BLaER1 (cell line): ENCODE results near the gene SOHLH1.

Experiments used
- H3K27ac ChIP-seq: shearing (Covaris generic); formaldehyde crosslinking; 2 replicates; pipeline ENCODE4 v1.8.1; 2022
- H3K27me3 ChIP-seq: shearing (Covaris generic); formaldehyde crosslinking; 2 replicates; pipeline ENCODE4 v1.8.1; 2022
- H3K36me3 ChIP-seq: shearing (Covaris generic); formaldehyde crosslinking; 2 replicates; pipeline ENCODE4 v1.8.1; 2022
- H3K4me1 ChIP-seq: shearing (Covaris generic); formaldehyde crosslinking; 2 replicates; pipeline ENCODE4 v1.8.1; 2022
- H3K4me2 ChIP-seq: shearing (Covaris generic); formaldehyde crosslinking; 2 replicates; pipeline ENCODE4 v1.8.1; 2022
- H3K4me3 ChIP-seq: shearing (Covaris generic); formaldehyde crosslinking; 2 replicates; pipeline ENCODE4 v1.8.1; 2022
- H3K9ac ChIP-seq: shearing (Covaris generic); formaldehyde crosslinking; 2 replicates; pipeline ENCODE4 v1.8.1; 2022
- H3K9me3 ChIP-seq: shearing (Covaris generic); formaldehyde crosslinking; 2 replicates; pipeline ENCODE4 v1.8.1; 2022
- H4K20me1 ChIP-seq: shearing (Covaris generic); formaldehyde crosslinking; 2 replicates; pipeline ENCODE4 v1.8.1; 2022
- Cebpa-rat ChIP-seq: shearing (Covaris generic); IDR thresholded peaks from 2 replicates; pipeline ENCODE4 v1.8.1; 2022

Gene SOHLH1

DNA sequence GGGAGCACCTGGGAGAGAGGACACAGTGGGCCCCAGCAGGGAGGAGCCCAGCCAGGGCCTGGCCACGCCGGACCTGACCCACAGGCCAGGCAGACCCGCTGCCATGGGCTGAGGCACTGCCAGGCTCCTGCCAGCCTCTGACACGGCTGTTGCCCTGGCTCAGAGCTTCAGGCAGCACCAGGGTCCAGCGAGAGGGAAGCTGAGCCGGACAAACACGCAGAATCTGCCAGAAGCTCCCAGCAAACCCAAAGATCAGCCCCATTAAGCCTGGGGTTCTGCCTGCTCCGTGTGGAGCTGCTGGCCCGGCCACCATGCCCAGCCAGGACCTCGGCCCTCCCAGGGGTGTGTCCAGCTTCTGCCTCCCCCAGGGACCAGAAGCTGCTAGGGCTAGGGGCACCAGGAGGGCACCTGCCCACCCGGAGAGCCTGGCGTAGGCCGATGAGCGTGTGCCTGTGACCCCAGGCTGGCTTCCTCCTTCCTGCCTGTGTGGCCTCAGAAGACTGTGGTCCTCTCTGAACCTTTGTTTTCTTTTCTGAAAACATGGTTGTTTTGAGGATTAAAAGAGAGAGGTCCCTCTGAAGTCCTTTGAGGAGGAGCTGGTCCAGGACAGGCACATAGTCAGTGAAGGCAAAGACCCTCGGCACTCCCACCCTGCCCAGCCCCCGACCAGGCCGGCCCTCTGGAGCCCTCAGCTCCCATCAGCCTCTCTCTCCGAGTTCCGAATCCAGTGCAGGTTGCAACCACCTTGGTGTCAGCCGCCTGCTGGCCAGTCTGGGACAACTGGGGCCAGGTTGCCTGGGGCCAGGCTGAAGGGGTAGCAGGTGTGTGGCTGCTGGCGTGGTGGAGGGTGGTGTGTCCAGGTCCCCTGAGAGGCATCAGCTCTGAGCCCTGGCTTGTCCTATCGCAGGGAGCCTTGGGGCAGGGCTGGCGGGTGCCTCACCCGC lies 42.3 kb upstream of the SOHLH1 start:
- TF ChIP-seq Cebpa-rat = no peak
- H3K27me3 ChIP-seq = peaks cover 8% of the 10 kb centered on the region; the same call in 1 of the 2 replicates

GRCh38 chr9:135739271-135740220 lies 40.3 kb upstream of the SOHLH1 start:
- H4K20me1 ChIP-seq = no peaks in the 10 kb centered on the region
- no peak overlapping the region for H3K4me2 ChIP-seq
- H3K9me3 ChIP-seq = no peaks in the 10 kb centered on the region
- H3K27ac ChIP-seq = no peak overlapping the region
- H3K27me3 ChIP-seq = peaks cover 8% of the 10 kb centered on the region; the same call in 1 of the 2 replicates
- H3K4me3 ChIP-seq = no peak overlapping the region
- no peak for TF ChIP-seq Cebpa-rat
- no peak overlapping the region for H3K9ac ChIP-seq
- H3K4me1 ChIP-seq = peaks cover 16% of the 10 kb centered on the region
- no peaks in the 10 kb centered on the region for H3K36me3 ChIP-seq

More for the DNA sequence above, 42.3 kb upstream of the SOHLH1 start:
- no peak overlapping the region for H3K4me2 ChIP-seq
- peaks cover 16% of the 10 kb centered on the region for H3K4me1 ChIP-seq
- no peaks in the 10 kb centered on the region for H3K36me3 ChIP-seq
- no peaks in the 10 kb centered on the region for H4K20me1 ChIP-seq
- no peak overlapping the region for H3K9ac ChIP-seq
- H3K9me3 ChIP-seq = no peaks in the 10 kb centered on the region
- H3K4me3 ChIP-seq = no peak overlapping the region
- H3K27ac ChIP-seq = no peak overlapping the region

DNA sequence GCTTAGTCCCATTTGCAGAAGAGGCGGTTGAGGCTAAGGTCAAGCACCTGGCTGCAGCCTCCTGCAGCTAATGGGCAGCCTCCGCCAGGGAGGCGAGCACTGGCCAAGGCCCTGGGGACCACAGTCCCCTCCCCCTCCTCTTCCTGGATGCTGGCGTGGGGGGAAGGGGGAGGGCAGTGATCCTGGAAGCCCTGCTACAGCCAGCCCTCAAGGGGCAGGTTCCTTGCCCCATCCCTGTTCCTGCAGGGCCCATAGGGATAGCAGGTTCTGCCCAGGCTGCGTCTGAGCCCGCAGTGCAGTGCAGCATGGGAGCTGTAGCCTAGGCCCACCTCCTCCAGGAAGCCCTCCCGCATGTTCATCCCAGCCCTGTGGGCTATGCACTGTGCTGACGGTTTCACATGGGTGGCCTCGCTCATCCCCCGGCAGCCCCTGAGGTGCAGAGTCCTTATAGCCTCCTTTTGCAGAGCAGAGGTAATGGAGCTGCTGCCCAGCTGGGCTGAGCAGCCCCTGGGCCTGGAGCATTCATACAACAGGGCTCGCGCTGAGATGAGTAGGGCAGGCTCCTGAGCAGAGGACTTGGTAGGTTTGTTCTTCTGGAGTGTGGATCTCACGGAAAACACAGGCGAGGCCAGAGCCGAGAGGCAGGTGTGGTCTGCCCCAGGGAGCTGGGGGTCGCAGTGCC lies 38.7 kb upstream of the SOHLH1 start:
- Histone ChIP-seq H3K4me3 (no peak overlapping the region), H3K27ac (no peak overlapping the region), H4K20me1 (no peaks in the 10 kb centered on the region), H3K9me3 (no peaks in the 10 kb centered on the region), H3K36me3 (no peaks in the 10 kb centered on the region), H3K4me1 (peaks cover 16% of the 10 kb centered on the region), H3K4me2 (peak overlapping the region; percentile 62), H3K27me3 (peaks cover 8% of the 10 kb centered on the region; the same call in 1 of the 2 replicates), H3K9ac (no peak overlapping the region)
- no peak for TF ChIP-seq Cebpa-rat

- peak overlapping the region; percentile 62 for H3K4me2 ChIP-seq
These were observed 37.9 kb upstream of the SOHLH1 start for GRCh38 chr9:135736979-135737839.

GRCh38 chr9:135736272-135736978 lies 37.1 kb upstream of the SOHLH1 start:
- peaks cover 10% of the 10 kb centered on the region for H3K9me3 ChIP-seq
- H3K27me3 ChIP-seq = peaks cover 8% of the 10 kb centered on the region; the same call in 1 of the 2 replicates
- TF ChIP-seq Cebpa-rat = no peak
- no peaks in the 10 kb centered on the region for H3K36me3 ChIP-seq
- no peak overlapping the region for H3K9ac ChIP-seq
- H3K4me3 ChIP-seq = no peak overlapping the region
- H4K20me1 ChIP-seq = no peaks in the 10 kb centered on the region
- H3K4me2 ChIP-seq = no peak overlapping the region
- no peak overlapping the region for H3K27ac ChIP-seq
- peaks cover 16% of the 10 kb centered on the region for H3K4me1 ChIP-seq

More at GRCh38 chr9:135736979-135737839, 37.9 kb upstream of the SOHLH1 start:
- TF ChIP-seq Cebpa-rat = no peak
- Histone ChIP-seq H3K36me3 (no peaks in the 10 kb centered on the region), H4K20me1 (no peaks in the 10 kb centered on the region), H3K4me3 (no peak overlapping the region), H3K9me3 (peaks cover 4% of the 10 kb centered on the region), H3K27ac (no peak overlapping the region), H3K9ac (no peak overlapping the region), H3K27me3 (peaks cover 8% of the 10 kb centered on the region; the same call in 1 of the 2 replicates), H3K4me1 (peaks cover 16% of the 10 kb centered on the region)

DNA sequence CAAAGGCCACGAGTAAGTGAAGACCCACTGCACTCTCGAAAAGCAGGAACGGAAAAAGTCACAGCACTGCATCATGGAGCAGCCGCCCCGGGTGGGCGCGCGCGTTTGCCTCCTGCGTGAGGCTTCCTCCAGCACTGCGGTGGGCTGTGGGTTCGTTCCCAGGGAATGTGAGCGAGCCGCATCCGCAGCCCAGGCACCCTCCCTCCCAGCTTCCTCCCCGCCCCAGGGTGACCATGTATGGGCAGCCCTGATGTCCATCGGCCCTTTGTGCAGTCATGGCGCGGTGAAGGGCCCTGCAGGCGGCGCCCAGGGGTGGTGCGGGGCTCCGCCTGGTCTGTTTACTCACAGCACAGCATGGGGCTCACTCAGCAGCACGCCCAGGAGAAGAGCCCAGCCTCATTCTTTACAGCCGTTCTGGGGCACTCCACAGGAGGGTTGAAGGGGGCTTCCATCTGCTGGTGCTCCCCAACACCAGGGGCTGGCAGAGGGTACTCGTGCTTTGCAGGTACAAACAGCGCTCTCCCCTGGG lies 35.4 kb upstream of the SOHLH1 start:
- no peak overlapping the region for H3K9ac ChIP-seq
- H4K20me1 ChIP-seq = no peaks in the 10 kb centered on the region
- H3K9me3 ChIP-seq = peaks cover 17% of the 10 kb centered on the region
- peaks cover 16% of the 10 kb centered on the region for H3K4me1 ChIP-seq
- TF ChIP-seq Cebpa-rat = no peak
- H3K4me3 ChIP-seq = no peak overlapping the region
- H3K27ac ChIP-seq = no peak overlapping the region
- no peak overlapping the region for H3K4me2 ChIP-seq
- H3K36me3 ChIP-seq = no peaks in the 10 kb centered on the region
- peaks cover 8% of the 10 kb centered on the region; the same call in 1 of the 2 replicates for H3K27me3 ChIP-seq

GRCh38 chr9:135732569-135733257 lies 33.4 kb upstream of the SOHLH1 start:
- H3K4me3 ChIP-seq = no peak overlapping the region
- H3K4me1 ChIP-seq = peaks cover 5% of the 10 kb centered on the region
- H3K27ac ChIP-seq = no peak overlapping the region
- H3K9ac ChIP-seq = no peak overlapping the region
- no peaks in the 10 kb centered on the region for H4K20me1 ChIP-seq
- H3K27me3 ChIP-seq = peaks cover 12% of the 10 kb centered on the region; the same call in 1 of the 2 replicates
- peaks cover 17% of the 10 kb centered on the region for H3K9me3 ChIP-seq
- no peak overlapping the region for H3K4me2 ChIP-seq
- no peak for TF ChIP-seq Cebpa-rat
- no peaks in the 10 kb centered on the region for H3K36me3 ChIP-seq
